GM23338 (cell line): ENCODE results near the gene NOP9. TPM values are rescaled to one million over a fixed set of nuclear protein-coding genes. Genes with fewer than 3 reads are reported as not detected.

ENCODE experiments used
- ATAC-seq: fragments of 200-7000 bp; cut with Tn5 transposase; 3 replicates; pipeline ENCODE4 v1.9.1; 2020
- DNase-seq: peaks from one replicate; pipeline ENCODE4 v3.0.0-alpha.2; 2015; ENCODE audit warnings: low spot score
- H2AFZ ChIP-seq: fragments of 200-600 bp; sonication (generic); 2 replicates; pipeline ENCODE4 v1.8.0; 2016; ENCODE audit warnings: antibody characterized with exemption, mild to moderate bottlenecking, moderate library complexity
- H3F3A ChIP-seq: fragments of 200-600 bp; sonication (generic); replicated peaks from 2 replicates; pipeline ENCODE4 v1.8.0; 2017; ENCODE audit warnings: antibody characterized with exemption, mixed run types, low read depth
- H3K27ac ChIP-seq: fragments of 200-600 bp; sonication (generic); 2 replicates; pipeline ENCODE4 v1.6.1; 2016; ENCODE audit warnings: low read depth
- H3K27me3 ChIP-seq: fragments of 200-600 bp; sonication (generic); 2 replicates; pipeline ENCODE4 v1.8.0; 2016; ENCODE audit warnings: mild to moderate bottlenecking, mixed run types, moderate library complexity; ENCODE audit not compliant: insufficient read depth
- H3K36me3 ChIP-seq: fragments of 200-600 bp; sonication (generic); 2 replicates; pipeline ENCODE4 v1.8.0; 2016; ENCODE audit warnings: mild to moderate bottlenecking; ENCODE audit not compliant: insufficient read depth
- H3K4me1 ChIP-seq: fragments of 200-600 bp; sonication (generic); 2 replicates; pipeline ENCODE4 v1.8.0; 2016; ENCODE audit warnings: mild to moderate bottlenecking, moderate library complexity; ENCODE audit not compliant: insufficient read depth
- H3K4me2 ChIP-seq: fragments of 200-600 bp; sonication (generic); 2 replicates; pipeline ENCODE4 v1.7.1; 2017; ENCODE audit warnings: mixed run types
- H3K4me3 ChIP-seq: fragments of 200-600 bp; sonication (generic); 2 replicates; pipeline ENCODE4 v1.6.1; 2016; ENCODE audit warnings: mixed run types
- H3K79me2 ChIP-seq: fragments of 200-600 bp; sonication (generic); replicated peaks from 2 replicates; pipeline ENCODE4 v1.8.0; 2017; ENCODE audit warnings: mild to moderate bottlenecking; ENCODE audit not compliant: insufficient read depth
- H3K9me2 ChIP-seq: fragments of 200-600 bp; sonication (generic); 2 replicates; pipeline ENCODE4 v1.8.0; 2017; ENCODE audit not compliant: insufficient read depth
- H4K20me1 ChIP-seq: fragments of 200-600 bp; sonication (generic); replicated peaks from 2 replicates; pipeline ENCODE4 v1.8.0; 2017; ENCODE audit warnings: mild to moderate bottlenecking; ENCODE audit not compliant: insufficient read depth
- H3K27ac Mint-ChIP-seq: 2 replicates; pipeline ENCODE4 v1.8.0; 2020; ENCODE audit warnings: inconsistent platforms, mild to moderate bottlenecking, moderate library complexity, mixed read lengths
- H3K27me3 Mint-ChIP-seq: 3 replicates; pipeline ENCODE4 v1.8.0; 2022; ENCODE audit warnings: low read depth, mild to moderate bottlenecking, moderate library complexity, mixed read lengths, inconsistent platforms; ENCODE audit not compliant: insufficient read depth, poor library complexity
- H3K36me3 Mint-ChIP-seq: 3 replicates; pipeline ENCODE4 v1.8.0; 2021; ENCODE audit warnings: low read depth, mild to moderate bottlenecking, inconsistent platforms, moderate library complexity, mixed read lengths
- H3K4me1 Mint-ChIP-seq: 3 replicates; pipeline ENCODE4 v1.8.0; 2020; ENCODE audit warnings: mild to moderate bottlenecking, inconsistent platforms, mixed read lengths
- H3K4me3 Mint-ChIP-seq: 3 replicates; pipeline ENCODE4 v1.8.0; 2021; ENCODE audit warnings: moderate library complexity, mild to moderate bottlenecking, inconsistent platforms, mixed read lengths
- H3K9me3 Mint-ChIP-seq: 3 replicates; pipeline ENCODE4 v1.8.0; 2020; ENCODE audit warnings: moderate library complexity, mild to moderate bottlenecking, inconsistent platforms, mixed read lengths
- CTCF ChIP-seq, 2 experiments: fragments of 200-600 bp in 1 of 2; sonication (generic) in 1 of 2; conservative IDR thresholded peaks; 2 replicates each; pipeline versions ENCODE4 v1.5.1 to v1.6.1; 2016 to 2017; ENCODE audit warnings: antibody characterized with exemption in 2 of 2, low read depth in 2 of 2, mild to moderate bottlenecking in 2 of 2, moderate library complexity in 1 of 2
- EZH2phosphoT487 ChIP-seq: fragments of 200-600 bp; sonication (generic); IDR thresholded peaks from one replicate; pipeline ENCODE4 v1.8.1; 2018; ENCODE audit warnings: antibody characterized with exemption; ENCODE audit not compliant: unreplicated experiment
- ZNF462 ChIP-seq: fragments of 250-450 bp; sonication (Bioruptor Pico); IDR thresholded peaks from 2 replicates; pipeline ENCODE4 v1.5.0; 2020; ENCODE audit warnings: mild to moderate bottlenecking, moderate library complexity
- polyA plus RNA-seq: library from polyadenylated mRNA; unstranded; fragments of >200 nt; fragmentation: Nextera tagmentation; extraction: Ambion mirVana; gene quantifications from 2 replicates; pipeline ENCODE4 v1.2.1, GENCODE V29; 2016
- total RNA-seq: library from RNA; depleted of rRNA; stranded (reverse); fragments of >200 nt; shearing (Covaris generic); gene quantifications from 2 replicates; pipeline ENCODE4 v1.2.3, GENCODE V29; 2014

Gene NOP9
- total and polyA plus RNA-seq, 2 experiments from 2014 or later: 7.9 to 32.8 TPM

- H3K9me2 ChIP-seq: no peaks in the 10 kb centered on the region
- peaks cover 33% of the 10 kb centered on the region for H3K27me3 ChIP-seq
- Mint-ChIP-seq H3K36me3 (no peaks in the 10 kb centered on the region; the same call in 2 of the 3 replicates), H3K4me3 (no peak overlapping the region), H3K9me3 (no peaks in the 10 kb centered on the region), H3K27ac (no peak overlapping the region), H3K27me3 (peaks cover 19% of the 10 kb centered on the region), H3K4me1 (peaks cover 2% of the 10 kb centered on the region; the same call in 1 of the 3 replicates)
- no peaks in the 10 kb centered on the region for H3K36me3 ChIP-seq
- TF ChIP-seq EZH2phosphoT487: no peak
- H3K4me1 ChIP-seq: no peaks in the 10 kb centered on the region
- no peaks in the 10 kb centered on the region for H4K20me1 ChIP-seq
- no peak overlapping the region for H3K4me3 ChIP-seq
- H3F3A ChIP-seq: no peaks in the 10 kb centered on the region
- no peak overlapping the region for H3K4me2 ChIP-seq
- ATAC-seq (no peak), DNase-seq (no peak)
- H3K27ac ChIP-seq: no peak overlapping the region
- H3K79me2 ChIP-seq: no peaks in the 10 kb centered on the region
- H2AFZ ChIP-seq: no peak overlapping the region
These were observed 23.7 kb downstream of the NOP9 start for GRCh38 chr14:24323341-24323740.

- H3K4me1 ChIP-seq: no peaks in the 10 kb centered on the region
- no peak overlapping the region for H3K4me2 ChIP-seq
- H2AFZ ChIP-seq: no peak overlapping the region
- Mint-ChIP-seq H3K4me3 (no peak overlapping the region), H3K27me3 (peaks cover 16% of the 10 kb centered on the region), H3K36me3 (no peaks in the 10 kb centered on the region; the same call in 2 of the 3 replicates), H3K9me3 (no peaks in the 10 kb centered on the region; the same call in 2 of the 3 replicates), H3K4me1 (peaks cover 2% of the 10 kb centered on the region; the same call in 1 of the 3 replicates), H3K27ac (no peak overlapping the region)
- DNase-seq (no peak), ATAC-seq (no peak)
- no peaks in the 10 kb centered on the region for H3F3A ChIP-seq
- no peak overlapping the region for H3K27ac ChIP-seq
- TF ChIP-seq ZNF462 (no peak), CTCF (conservative IDR thresholded peaks at IDR 0.05; ENCODE audit: low read depth in 2 of 2) (0 out of 4 replicates have a peak, but pooled peaks of 1 of the 2 experiments have one; percentile 2)
- peaks cover 30% of the 10 kb centered on the region for H3K27me3 ChIP-seq
- H3K4me3 ChIP-seq: no peak overlapping the region
- H3K79me2 ChIP-seq: no peaks in the 10 kb centered on the region
- no peaks in the 10 kb centered on the region for H3K36me3 ChIP-seq
- H3K9me2 ChIP-seq: no peaks in the 10 kb centered on the region
- H4K20me1 ChIP-seq: no peaks in the 10 kb centered on the region
These were observed 24.4 kb downstream of the NOP9 start for GRCh38 chr14:24324024-24324423.
